ENCODE results near the gene NAP1L4.
"Not testable (repeated sequence)": the region's sequence is repeated elsewhere in the genome, so short reads cannot be mapped to it uniquely, and the experiment has no call there.

The NAP1L4 gene

DNA sequence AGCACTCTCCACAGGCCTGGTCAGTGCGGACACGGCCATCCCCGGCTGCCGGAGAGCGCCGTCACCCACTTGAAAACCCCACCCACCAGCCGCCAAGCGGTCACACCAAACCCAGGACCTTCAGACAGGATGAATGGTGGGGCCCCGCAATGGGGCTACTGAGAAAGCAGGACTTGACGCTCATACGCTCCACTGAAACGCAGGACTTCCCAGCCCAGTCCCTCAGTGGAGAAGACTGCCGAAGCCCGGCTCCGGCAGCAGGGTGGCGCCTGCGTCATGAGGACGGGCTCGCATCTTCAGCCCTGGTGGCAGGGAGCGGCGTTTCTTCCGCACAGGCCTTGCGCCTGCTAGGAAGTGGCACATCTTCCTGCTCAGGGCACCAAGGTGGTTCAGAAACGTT, 47.6 kb downstream of the NAP1L4 start:
- DNase-seq (ENCODE audit: low read depth) = no peak
- TF ChIP-seq, protein P1, sequence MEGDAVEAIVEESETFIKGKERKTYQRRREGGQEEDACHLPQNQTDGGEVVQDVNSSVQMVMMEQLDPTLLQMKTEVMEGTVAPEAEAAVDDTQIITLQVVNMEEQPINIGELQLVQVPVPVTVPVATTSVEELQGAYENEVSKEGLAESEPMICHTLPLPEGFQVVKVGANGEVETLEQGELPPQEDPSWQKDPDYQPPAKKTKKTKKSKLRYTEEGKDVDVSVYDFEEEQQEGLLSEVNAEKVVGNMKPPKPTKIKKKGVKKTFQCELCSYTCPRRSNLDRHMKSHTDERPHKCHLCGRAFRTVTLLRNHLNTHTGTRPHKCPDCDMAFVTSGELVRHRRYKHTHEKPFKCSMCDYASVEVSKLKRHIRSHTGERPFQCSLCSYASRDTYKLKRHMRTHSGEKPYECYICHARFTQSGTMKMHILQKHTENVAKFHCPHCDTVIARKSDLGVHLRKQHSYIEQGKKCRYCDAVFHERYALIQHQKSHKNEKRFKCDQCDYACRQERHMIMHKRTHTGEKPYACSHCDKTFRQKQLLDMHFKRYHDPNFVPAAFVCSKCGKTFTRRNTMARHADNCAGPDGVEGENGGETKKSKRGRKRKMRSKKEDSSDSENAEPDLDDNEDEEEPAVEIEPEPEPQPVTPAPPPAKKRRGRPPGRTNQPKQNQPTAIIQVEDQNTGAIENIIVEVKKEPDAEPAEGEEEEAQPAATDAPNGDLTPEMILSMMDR (IDR thresholded peaks at IDR 0.05; ENCODE audit: insufficient read depth, low read depth, low read length, missing control alignments) = no peak
- no peak overlapping the region for H3K4me3 ChIP-seq (ENCODE audit: low read length)

DNA sequence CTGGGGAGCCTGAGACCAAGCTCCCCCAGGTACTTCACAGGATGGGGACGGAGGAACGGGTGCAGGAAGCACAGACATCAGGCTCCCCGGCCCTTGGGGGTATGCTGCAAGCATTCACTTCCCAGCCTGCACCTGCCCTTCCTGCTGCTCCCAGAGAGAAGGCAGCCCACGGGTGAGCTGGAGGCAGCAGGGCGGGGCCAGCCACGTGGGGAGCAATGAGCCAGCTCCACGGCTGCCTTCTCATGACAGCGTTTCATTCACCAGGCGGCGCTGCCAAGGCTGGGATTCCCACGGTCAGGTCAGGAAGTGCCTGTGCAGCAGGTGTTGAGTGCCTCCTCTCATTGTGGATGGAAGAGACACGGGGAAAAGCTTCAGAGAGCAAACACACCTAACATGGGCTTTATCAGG, 48.4 kb downstream of the NAP1L4 start:
- no peak overlapping the region for H3K4me3 ChIP-seq (ENCODE audit: low read length)
- TF ChIP-seq, protein P1 (IDR thresholded peaks at IDR 0.05; ENCODE audit: insufficient read depth, low read depth, low read length, missing control alignments) = peak; percentile 21
- peak; percentile 67 for DNase-seq (ENCODE audit: low read depth)

DNA sequence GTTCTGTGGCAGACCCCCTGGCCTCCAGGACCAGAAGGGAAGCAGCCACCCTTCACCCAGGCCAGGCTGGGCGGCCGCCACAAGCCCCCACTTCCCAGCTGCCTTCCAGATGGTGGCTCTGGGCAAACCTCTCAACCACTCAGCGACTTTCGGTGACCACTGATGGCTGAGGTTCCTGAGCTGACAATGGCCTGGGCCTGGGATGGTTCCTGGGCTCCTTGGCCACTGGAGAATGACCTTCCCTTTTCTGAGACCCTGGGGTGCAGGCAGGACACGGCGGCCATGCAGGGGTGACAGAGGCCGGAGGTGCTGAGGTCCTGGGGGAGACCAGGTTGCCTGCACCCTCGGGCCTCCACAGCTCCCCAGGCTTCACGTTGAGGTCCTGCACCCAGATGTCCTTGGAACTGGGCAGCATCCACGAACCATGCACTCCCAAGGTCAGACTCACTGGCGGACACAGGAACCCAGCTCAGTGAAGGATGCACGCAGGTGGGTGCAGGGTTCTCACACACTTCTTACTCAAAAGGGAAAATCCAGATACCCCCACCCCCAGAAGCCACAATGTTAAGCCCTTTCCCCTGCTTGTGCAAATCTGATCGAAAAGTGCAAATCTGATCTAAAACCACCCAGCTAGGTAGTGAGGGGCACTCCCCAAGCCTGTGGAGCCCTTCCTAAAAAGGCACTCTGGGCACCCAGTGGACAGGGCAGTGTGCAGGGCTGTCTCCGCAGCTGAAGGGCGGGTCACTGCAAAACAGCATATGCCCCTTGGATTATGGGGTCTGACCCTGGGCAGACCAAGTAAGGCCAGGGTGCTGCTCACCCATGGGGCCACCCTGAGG, 49.0 kb downstream of the NAP1L4 start:
- H3K4me3 ChIP-seq (ENCODE audit: low read length) = no peak overlapping the region
- DNase-seq (ENCODE audit: low read depth) = no peak
- TF ChIP-seq, protein P1 (IDR thresholded peaks at IDR 0.05; ENCODE audit: insufficient read depth, low read depth, low read length, missing control alignments) = no peak

DNA sequence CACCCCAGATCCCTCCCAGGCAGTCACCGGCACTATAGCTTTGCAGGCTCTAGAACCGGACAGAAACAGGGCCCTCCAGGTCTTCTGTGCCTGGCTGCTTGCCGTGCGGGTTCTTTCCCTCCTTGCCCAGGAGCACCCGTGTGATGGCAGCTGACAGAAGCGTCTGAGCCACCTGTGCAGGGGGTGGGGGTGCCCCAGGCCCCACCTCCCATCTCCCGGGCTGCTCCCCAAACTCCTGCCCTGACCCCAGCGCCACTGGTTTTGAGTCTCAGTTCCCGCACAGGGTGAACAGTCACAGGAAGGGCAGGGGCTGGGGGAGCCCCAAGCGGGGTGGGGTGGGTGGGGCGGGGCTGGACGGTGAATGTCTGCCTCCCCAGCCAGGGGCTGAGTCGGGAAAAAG, 49.7 kb downstream of the NAP1L4 start:
- TF ChIP-seq, protein P1 (IDR thresholded peaks at IDR 0.05; ENCODE audit: insufficient read depth, low read depth, low read length, missing control alignments) = no peak
- no peak for DNase-seq (ENCODE audit: low read depth)
- no peak overlapping the region for H3K4me3 ChIP-seq (ENCODE audit: low read length)

DNA sequence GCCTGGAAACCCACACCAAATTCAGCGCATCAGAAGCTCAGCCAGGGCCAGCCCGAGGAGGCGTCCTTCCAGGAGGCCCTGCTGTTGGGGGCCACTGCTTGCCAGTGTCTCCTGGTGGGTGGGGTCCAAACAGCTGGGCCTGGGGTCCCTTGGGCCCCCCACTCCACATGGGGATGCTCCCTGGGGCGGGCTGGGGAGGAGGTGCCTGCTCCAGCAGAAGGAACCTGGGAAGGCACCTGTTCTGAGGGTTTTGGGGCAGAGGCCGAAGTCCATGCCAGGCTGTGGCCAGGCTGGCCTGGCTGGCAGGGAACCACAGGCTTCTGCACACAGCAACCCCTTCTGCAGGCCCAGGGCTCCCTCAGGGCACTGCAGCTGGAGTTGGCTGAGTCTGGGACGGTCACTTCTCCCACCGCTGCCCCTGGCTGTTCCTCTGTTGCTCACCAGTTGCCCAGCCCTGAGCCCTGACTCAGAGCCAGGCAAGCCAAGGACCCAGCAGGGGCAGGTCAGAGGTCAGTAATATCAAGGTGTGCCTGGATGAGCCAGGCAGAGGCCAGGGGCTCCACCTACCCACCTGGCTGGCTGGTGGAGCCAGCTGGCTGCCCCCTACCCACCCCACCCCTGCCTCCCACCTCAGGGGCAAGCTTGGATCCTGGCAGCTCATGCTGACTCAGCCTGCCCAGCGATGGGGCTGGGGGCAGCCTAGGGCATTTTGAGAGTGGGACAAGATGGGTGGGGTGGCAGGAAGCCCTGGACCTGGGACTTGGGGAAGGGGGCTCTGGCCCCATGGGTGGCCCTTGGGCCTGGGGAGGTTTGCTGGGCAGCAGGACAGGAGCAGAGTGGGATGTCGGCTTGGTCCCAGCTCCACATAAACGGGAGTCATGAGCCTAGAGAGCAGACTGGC, 51.0 kb downstream of the NAP1L4 start:
- DNase-seq (ENCODE audit: low read depth) = no peak
- TF ChIP-seq, protein P1 (IDR thresholded peaks at IDR 0.05; ENCODE audit: insufficient read depth, low read depth, low read length, missing control alignments) = no peak
- H3K4me3 ChIP-seq (ENCODE audit: low read length) = no peak overlapping the region

DNA sequence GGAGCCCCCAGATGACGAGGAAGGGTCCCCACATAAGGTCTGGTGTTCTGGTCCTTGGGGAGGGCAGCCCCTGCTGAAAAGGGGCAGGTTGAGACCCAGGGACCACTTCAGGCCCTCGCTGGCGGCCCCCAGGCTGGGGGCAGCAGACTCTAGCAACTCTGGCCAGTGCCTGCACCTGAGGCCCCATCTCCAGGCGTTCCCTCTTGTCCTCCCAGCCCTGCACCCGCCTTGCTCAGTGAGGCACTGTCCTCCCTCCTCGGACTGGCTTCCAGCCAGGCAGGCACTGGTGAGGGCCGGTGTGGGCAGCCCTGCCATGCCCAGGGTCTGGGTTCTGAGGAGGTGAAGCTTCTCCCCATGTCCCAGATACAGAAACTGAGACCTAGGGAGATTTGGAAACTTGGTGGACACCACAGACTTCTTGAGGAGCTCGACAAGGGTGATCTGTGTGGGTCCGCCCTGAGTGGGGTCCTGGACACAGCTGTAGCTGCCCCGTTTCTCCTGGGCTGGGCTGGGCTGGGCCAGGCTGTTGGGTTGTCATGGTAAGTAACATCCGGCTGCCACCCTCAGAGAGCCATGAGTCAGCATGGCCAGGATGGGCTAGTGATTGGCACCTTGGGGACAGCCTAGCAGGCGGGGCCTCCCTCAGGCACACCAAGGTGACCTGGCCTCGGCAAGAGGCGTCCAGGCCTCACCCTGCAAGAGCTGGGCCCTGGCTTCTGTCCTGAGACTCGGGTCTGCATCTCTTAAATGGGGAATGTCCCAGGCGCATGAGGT, 51.8 kb downstream of the NAP1L4 start:
- no peak overlapping the region for H3K4me3 ChIP-seq (ENCODE audit: low read length)
- DNase-seq (ENCODE audit: low read depth) = peak; percentile 41
- TF ChIP-seq, protein P1 (IDR thresholded peaks at IDR 0.05; ENCODE audit: insufficient read depth, low read depth, low read length, missing control alignments) = no peak

DNA sequence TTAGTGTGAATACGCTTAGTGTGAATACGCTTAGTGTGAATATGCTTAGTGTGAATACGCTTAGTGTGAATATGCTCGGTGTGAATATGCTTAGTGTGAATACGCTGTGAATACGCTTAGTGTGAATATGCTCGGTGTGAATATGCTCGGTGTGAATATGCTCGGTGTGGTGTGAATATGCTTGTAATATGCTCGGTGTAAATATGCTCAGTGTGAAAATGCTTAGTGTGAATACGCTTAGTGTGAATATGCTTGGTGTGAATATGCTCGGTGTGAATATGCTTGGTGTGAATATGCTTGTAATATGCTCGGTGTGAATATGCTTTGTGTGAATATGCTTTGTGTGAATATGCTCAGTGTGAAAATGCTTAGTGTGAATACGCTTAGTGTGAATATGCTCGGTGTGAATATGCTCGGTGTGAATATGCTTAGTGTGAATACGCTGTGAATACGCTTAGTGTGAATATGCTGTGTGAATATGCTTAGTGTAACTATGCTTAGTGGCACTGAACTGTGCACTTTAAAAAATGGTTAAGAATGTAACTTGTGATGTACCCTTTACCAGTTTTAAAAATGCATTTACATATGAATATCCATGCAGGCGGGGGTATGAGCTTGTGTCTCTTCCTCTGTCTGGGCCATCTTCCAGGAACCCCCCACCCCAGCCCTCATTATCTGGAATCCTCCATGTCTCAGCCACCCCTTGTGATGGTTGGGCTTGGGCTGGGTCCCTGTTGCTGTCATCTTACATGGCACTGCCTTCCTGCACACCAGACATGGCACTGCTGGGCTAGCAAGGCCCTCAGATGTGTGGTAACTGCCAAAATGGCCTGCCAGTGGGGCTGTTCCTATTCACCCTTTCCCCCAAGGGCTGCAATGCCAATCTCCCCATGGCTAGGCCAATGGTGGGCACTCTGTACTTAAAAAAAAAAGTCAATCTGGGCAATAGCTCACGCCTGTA, 53.4 kb downstream of the NAP1L4 start:
- not testable (repeated sequence) for DNase-seq (ENCODE audit: low read depth); H3K4me3 ChIP-seq (ENCODE audit: low read length)

DNA sequence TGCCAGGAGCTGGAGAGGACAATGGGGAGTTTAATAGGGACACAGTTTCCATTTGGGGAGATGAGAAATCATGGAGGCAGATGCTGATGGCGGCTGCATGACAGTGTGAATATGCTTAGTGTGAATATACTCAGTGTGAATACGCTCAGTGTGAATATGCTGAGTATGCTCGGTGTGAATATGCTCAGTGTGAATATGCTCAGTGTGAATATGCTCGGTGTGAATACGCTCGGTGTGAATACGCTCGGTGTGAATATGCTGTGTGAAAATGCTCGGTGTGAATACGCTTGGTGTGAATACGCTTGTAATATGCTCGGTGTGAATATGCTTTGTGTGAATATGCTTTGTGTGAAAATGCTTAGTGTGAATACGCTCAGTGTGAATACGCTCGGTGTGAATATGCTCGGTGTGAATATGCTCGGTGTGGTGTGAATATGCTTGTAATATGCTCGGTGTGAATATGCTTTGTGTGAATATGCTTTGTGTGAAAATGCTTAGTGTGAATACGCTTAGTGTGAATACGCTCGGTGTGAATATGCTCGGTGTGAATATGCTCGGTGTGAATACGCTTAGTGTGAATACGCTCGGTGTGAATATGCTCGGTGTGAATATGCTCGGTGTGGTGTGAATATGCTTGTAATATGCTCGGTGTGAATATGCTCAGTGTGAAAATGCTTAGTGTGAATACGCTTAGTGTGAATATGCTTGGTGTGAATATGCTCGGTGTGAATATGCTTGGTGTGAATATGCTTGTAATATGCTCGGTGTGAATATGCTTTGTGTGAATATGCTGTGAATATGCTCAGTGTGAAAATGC, 54.3 kb downstream of the NAP1L4 start:
- not testable (repeated sequence) for DNase-seq (ENCODE audit: low read depth); H3K4me3 ChIP-seq (ENCODE audit: low read length)

Measured in epithelial cell of esophagus (primary cell).